Caki2 (cell line): ENCODE measurements around the gene FTCD. TPM values are rescaled to one million over a fixed set of nuclear protein-coding genes. Genes with fewer than 3 reads are reported as not detected.
"Not testable (repeated sequence)": the region's sequence is repeated elsewhere in the genome, so short reads cannot be mapped to it uniquely, and the experiment has no call there.

Source experiments
- DNase-seq: peaks from one replicate; pipeline ENCODE4 v3.0.0-alpha.2; 2015; ENCODE audit warnings: low read depth
- in situ Hi-C: cut with HindIII; loops from 2 replicates; pipeline ENCODE4 v1.10.0; 2016; ENCODE audit warnings: low sequenced_read_pairs, low pct_unique_long_range_greater_than_20kb, mixed read lengths
- total RNA-seq: library from RNA; depleted of rRNA; stranded (reverse); fragments of >200 nt; shearing (Covaris generic); gene quantifications from 2 replicates; pipeline ENCODE4 v1.2.3, GENCODE V29; 2014; ENCODE audit warnings: low replicate concordance; rRNA removed

FTCD gene, protein sequence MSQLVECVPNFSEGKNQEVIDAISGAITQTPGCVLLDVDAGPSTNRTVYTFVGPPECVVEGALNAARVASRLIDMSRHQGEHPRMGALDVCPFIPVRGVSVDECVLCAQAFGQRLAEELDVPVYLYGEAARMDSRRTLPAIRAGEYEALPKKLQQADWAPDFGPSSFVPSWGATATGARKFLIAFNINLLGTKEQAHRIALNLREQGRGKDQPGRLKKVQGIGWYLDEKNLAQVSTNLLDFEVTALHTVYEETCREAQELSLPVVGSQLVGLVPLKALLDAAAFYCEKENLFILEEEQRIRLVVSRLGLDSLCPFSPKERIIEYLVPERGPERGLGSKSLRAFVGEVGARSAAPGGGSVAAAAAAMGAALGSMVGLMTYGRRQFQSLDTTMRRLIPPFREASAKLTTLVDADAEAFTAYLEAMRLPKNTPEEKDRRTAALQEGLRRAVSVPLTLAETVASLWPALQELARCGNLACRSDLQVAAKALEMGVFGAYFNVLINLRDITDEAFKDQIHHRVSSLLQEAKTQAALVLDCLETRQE
- 0.14 TPM in 1 of 2 replicates, not detected in the other for total RNA-seq

DNA sequence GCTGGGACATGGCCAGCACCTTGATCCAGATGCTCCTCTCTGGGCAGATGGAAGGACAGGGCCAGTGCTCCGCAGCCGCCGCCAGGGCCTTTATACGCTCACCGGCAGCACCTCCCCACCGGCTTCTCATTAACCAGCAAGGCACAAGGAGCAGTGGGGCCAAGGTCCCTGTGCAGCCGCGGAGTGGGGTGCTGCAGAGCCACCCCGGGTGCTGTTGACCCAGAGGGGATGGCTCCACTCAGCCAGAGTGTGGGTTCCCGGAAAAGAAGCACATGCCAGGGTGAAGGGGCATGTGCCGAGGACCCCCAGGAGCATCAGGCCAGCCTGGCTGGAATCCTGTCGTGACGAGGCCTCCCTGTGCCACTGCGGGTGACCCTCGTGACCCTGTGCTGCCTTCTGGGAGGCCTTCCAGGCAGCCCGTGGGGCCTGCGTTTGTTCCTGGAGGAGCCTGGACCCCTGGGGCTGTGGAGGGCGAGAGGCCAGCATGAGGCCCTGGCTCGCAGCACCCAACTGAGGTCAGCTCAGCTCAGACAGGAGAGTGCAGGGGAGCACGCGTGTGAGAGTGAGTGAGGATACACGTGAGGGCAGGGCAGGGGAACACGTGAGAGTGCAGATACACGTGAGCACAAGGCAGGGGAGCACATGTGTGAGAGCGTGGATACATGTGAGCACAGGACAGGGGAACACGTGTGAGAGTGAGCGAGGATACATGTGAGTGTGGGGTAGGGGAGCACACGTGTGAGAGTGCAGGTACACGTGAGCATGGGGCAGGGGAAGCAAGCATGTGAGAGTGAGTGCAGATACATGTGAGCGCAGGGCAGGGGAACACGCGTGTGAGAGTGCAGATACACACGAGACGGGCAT is at the start of gene FTCD:
FTCD (minus strand) TSS at position 66 of the 864 bp plus-strand sequence; CDS start at position 10, 56 bp downstream.
- in situ Hi-C loops, result no loop called here
- DNase-seq, result no peak

DNA sequence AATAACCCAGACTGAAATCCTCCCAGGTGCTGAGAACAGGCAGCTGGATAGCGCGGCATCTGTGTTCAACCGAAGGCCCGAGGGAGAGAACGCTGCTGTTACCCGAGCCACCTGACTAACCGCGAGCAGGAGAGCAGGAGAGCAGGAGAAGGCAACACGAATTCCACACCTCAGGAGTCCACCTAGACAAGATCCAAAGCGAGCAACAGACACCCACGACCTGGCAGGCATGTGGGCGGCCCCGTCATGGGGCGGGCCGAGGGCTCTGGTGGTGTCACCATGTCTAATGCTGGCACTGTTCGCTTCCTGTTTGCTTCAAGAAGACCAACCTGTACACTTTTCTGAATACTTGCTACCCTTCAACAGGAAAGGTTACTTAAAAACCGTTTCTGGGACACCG is 49.8 kb upstream of the FTCD start:
- in situ Hi-C loops, result no loop called here
- no peak for DNase-seq

DNA sequence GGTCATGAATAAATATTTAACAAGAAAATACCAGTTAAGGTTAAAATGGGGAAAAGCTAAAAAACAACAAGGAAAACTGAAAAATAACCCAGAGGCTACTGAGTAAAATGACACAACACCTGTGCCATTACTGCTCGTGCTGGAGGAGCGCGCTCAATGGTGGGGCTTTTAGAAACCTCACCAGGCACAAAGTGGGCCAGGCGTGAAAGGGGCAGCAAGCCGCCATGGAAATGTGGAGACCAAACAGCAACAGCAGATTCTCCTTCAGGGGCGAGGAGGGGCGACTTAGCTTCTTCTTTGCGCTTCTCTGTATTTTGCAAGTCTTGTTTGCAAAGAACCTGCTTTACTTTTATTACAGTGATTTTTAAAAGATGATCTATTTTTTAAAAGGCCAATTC is 47.8 kb upstream of the FTCD start:
- in situ Hi-C loops, result no loop called here
- DNase-seq, result no peak

DNA sequence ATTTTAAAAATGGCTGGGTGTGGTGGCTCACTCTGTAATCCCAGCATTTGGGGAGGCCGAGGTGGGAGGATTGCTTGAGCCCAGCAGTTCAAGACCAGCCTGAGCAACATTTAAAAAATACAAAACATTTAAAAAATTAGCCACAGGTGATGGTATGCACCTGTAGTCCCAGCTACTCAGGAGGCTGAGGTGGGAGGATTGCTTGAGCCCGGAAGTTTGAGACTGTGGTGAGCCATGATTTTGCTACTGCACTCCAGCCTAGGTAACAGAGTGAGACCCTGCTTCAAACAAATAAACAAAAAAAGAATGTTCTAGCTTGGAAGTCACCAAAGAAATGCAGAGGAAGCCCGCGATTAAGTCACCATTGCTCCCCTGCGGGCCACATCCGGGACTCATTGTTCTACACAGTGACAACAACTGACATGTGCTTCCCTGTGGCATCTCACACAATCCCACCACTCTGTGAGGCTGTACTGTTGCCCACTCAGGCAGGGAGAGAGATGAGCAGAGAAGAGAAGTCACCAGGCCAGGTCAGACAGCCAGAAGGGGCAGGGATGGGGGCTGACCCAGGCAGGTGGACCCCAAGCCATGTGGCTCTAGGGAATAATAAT is 47.3 kb upstream of the FTCD start:
- in situ Hi-C loops, result no loop called here
- DNase-seq, result no peak

DNA sequence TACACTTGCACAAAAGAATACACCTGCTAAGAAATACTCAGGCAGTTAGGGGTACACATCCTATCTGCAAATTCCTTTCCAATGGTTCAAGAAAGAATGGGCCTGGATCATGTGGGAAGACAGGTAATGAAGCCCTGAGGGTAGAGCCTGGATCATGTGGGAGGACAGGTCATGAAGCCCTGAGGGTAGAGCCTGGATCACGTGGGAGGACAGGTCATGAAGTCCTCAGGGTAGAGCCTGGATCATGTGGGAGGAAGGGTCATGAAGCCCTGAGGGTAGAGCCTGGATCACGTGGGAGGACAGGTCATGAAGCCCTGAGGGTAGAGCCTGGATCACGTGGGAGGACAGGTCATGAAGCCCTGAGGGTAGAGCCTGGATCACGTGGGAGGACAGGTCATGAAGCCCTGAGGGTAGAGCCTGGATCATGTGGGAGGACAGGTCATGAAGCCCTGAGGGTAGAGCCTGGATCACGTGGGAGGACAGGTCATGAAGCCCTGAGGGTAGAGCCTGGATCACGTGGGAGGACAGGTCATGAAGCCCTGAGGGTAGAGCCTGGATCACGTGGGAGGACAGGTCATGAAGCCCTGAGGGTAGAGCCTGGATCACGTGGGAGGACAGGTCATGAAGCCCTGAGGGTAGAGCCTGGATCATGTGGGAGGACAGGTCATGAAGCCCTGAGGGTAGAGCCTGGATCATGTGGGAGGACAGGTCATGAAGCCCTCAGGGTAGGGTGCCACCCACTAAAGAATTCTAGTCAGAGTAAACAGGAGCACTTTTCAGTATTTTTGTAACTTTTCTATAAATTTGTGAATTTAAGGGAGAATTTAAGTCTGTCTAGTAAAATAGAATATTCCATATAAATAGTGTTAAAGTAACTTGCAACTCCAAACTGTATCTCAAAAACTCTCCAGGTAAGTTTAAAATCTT is 45.8 kb upstream of the FTCD start:
- DNase-seq, in situ Hi-C loops: not testable (repeated sequence)

DNA sequence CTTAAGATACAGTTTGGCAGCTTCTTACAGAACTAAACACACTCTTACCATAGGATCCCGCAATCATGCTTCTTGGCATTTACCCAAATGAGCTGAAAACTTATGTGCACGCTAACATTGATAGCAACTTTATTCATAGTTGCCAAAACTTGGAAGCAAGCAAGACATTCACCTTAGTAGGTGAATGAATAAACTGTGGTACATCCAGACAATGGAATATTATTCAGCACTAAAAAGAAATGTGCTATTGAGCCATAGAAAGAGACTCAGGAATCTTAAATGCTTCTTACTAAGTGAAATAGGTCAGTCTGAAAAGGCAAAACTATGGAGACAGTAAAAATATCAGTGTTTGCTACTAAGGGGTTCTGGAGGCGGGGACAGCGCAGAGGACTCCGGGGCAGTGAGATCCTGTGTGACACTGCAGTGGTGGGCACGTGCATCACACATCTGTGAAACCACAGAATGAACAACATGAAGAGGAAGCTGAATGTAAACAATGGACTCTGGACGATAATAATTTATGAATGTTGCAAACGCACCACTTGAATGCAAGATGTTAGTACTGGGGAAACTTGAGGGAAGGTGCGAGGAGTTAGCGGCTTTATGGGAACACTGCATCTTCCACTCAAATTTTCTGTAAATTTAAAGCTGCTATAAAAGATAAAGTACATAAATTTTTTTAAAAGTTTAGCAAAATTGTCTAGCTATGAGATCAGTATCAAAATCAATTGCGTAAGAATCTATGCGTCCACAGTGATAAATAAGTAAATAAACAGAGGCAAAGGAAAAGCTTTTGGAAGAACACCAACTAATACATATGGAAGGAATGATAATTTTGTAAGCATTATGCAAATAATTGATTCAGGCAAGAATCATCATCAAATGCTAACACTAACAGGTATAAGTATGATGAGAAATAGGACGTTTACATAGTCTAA is 44.3 kb upstream of the FTCD start:
- in situ Hi-C loops, result no loop called here
- DNase-seq, result no peak

DNA sequence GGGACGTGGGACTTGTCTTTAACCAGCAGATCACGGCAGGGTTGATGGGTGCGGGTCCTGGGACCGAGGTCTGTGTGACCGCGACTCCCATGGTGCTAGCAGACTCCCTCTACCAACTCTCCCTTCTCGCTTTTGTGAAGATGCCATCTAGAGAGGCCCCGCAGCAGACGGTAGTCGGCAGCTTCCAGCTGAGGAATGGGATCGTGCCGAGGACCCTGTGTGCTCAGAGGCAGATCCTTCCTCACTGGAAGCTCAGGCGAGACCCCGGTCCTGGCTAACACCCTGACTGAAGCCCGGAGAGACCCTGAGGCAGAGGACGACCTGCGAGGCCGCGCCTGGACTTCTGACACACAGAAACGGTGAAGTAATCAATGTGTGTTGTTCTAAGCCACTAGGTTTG is 41.4 kb upstream of the FTCD start:
- in situ Hi-C loops, result no loop called here
- DNase-seq, result no peak

DNA sequence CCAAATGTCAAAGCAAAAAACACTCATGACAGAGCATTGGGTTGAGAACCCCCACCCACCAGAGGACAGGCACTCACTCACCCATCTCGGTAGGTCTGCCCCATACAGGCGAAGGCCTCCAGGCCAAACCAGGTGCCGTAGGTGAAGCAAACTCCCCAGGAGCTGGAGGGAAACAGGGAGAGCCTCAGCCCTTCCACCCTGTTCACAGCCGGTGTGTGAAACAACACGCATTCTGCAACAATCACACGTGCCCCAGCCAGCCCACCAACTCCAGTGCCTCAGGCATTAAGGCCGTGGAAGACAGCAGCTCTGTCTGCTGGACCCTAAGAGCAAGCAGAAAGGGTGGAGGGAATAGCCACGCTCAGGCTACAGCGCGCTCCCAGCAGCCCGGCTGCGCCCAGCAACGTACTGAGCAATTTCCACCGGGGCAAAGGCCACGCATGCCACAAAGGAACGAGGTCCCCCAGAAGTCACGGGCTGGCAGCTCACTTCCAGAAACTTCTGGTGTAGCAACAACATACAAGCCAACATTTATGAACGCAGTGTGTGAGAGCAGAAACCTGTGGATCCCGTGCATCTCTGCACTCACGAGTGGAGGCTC is 40.3 kb upstream of the FTCD start:
- in situ Hi-C loops, result no loop called here
- DNase-seq, result no peak

DNA sequence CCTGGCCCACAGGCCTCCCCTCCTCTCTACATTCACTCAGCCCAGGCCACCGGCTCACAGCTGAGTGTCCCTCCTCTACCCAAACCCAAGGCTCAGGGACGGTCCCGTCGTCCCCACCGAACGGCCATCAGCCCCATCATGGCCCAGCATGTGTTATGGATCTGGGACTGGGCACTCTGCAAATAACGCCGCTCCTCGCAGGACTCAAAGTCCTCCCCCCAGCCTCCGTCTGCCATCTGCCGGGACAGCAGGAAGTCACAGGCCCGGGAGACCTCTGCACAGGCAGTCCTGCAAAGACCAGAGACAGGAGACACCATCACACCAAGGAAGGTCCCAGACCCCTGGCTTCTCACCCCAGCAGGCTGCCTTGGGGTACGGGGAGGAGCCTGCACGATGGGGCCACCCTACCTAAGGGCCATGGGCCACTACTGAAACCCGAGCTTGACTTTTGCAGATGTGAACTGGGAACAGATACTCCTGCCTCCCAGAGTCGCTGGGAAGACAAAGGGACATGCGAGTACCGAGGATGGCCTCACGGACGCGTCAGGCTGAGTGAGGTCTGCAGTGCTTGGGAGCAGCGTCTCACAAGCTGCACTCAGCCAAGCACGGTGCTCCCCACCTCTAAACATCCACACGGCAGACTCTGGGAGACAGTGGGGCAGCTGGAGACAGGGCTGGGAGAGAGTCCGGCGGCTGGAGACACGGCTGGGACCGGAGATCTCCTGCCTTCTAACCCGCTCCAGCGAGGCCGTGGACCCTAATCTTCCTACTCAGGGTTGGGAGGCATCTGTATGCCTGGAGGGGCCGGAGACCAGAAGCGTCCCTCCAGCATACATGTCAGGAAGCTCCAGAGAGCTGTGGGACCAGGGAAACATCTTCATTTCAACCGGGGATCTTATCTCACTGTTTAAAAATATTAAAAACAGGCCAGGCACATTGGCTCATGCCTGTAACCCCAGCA is 39.3 kb upstream of the FTCD start:
- in situ Hi-C loops, result no loop called here

DNA sequence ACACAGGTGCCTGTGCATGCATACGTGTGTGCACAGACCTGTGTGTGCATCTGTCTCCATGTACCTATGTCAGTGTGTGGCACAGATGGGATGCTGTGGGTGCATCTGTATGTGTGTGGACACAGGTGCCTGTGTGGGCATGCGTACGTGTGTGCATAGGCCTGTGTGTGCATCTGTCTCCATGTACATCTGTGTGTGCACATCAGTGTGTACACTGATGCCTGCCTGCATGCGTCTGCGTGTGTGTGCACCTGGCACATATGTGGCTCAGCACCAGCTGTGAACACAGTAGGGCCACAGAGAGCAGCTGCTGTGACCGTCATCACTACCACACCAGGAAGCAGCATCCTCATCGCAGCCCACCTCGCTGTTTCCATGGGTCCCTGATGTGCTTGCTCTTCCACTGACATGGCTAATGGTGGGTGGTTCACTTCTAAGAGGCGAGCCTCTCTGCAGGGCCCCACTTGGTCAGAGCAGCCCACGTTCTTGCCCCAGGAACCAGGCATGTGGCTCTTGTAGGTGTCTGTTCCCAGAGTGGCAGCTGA is 38.5 kb upstream of the FTCD start:
- in situ Hi-C loops, result no loop called here
- no peak for DNase-seq

More for the DNA sequence above, 39.3 kb upstream of the FTCD start:
- DNase-seq, result no peak

DNA sequence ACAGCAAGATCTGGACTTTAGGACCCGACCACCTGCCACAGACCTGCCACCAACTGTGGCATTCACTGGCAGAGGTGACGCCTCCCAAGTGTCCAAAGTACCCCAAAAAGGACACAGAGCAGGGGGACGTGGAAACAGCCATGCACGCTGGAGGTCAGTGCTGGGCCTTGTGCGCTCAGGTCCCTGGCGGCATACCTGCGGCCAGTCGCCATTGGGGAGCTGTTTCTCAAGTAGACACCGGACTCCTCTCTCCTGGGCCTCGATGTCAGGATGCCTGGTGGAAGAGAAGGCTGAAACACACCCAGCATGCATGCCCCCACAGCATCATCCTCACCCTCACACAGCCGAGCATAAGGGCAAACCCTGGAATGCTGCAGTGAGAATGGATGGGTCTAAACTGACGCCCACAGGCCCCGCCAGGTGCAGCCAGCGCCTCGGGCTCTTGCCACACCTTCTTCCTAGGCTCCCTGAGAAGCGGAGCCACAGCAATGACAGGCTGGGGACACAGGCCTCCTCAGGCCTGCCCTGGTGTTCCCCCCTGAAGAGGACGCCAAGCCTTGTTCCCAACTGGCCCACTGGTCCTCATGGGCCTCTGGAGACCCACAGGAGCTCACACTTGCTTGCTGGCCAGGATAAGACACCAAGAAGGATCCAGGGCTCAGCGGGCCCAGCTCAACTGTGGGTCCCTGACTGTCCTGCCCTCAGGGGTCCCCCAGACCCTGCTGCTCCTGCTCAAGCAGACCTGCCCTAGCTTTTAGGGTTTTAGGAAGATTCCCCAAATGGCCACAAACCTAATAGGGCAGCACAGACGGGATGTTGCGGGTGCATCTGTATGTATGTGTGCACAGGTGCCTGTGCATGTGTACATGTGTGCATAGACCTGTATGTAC is 36.6 kb upstream of the FTCD start:
- no peak for DNase-seq
- in situ Hi-C loops, result no loop called here

DNA sequence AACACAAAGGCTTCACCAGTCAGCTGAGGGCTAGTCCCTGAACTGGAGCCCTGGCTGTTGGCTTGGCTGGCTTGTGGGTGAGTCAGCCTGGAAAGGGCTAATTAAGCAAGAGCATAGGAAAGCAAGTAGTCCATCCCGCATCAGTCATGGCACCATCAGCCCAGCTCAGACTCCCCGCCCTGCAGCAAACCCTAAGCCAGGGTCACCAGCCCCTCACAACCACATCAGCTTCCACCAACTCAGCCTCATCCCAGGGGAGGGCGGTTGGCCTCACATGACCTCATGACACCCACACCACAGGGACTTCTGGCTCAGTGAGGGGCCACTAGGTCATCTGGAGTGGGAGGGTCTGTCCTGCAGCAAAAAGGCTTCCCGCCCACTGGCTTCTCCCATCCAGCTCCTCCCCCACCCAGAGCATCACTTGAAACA is 35.9 kb upstream of the FTCD start:
- in situ Hi-C loops, result no loop called here
- DNase-seq, result peak; percentile 19

DNA sequence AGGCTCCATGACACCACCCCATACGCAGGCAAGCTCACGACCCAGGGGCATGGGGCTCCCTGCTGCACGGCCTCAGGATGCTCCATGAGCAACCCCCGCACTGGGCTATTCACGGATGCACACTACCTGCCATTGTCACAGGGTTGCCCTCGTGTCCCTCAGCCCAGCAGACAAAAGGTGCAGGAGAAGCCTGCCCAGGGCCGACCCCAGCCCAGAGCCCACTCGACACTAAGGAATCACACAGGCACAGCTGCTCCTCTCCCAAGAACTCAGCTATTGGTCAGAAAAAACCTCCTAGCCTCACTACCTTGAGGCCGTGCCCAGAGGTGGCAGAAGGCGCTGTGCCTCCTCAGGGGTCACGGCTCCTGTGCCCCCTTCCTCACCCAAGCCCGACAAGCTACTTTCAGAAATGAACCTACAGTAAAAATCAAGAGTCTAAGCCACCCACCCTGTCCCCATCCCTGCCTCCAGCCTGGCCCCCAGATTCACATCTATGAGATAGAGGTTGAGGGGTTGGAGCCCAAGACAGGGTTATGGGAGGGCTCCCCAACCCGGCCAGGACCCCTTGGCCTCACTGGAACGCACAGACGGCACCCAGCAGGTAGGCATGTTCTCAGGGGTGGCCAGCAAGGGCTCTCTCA is 35.2 kb upstream of the FTCD start:
- DNase-seq, result no peak
- in situ Hi-C loops, result no loop called here
